Measurements from ENCODE around the gene ITGA2B.

GRCh38 chr17:44363613-44364159 is 25.8 kb downstream of the ITGA2B start, which contains the start of gene FAM171A2:
- TF ChIP-seq FOXM1 (IDR thresholded peaks at IDR 0.05; ENCODE audit: borderline replicate concordance): no peak; the same call in none of the 2 replicates
- TF ChIP-seq BHLHE40 (IDR thresholded peaks at IDR 0.05; ENCODE audit: borderline replicate concordance): no peak
- TF ChIP-seq FOXK2 (IDR thresholded peaks at IDR 0.05): no peak
- TF ChIP-seq HDGF (IDR thresholded peaks at IDR 0.05; ENCODE audit: borderline replicate concordance): no peak
- TF ChIP-seq ELF4 (IDR thresholded peaks at IDR 0.05): no peak
- TF ChIP-seq SP1 (IDR thresholded peaks at IDR 0.05): no peak
